GM19455 (cell line): ENCODE results near the gene GGNBP2.
"Not testable (repeated sequence)": the region's sequence is repeated elsewhere in the genome, so short reads cannot be mapped to it uniquely, and the experiment has no call there.

Experiments
- ATAC-seq: cut with Tn5 transposase; IDR thresholded peaks from one replicate; pipeline ENCODE4 v1.9.1; 2021; ENCODE audit not compliant: unreplicated experiment

The GGNBP2 gene

DNA sequence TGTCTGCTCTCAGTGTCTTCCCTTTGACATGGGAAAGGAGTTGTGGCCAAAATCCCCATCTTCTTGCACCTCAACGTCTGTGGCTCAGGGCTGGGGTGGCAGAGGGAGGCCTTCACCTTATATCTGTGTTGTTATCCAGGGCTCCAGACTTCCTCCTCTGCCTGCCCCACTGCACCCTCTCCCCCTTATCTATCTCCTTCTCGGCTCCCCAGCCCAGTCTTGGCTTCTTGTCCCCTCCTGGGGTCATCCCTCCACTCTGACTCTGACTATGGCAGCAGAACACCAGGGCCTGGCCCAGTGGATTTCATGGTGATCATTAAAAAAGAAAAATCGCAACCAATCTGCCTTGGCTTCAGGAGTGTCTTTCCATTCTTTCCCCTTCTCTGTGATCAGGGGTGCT, 55.7 kb downstream of the GGNBP2 start:
- no peak for ATAC-seq

- peak; percentile 24 for ATAC-seq
Measured at GRCh38 chr17:36600936-36601302, 56.2 kb downstream of the GGNBP2 start.

DNA sequence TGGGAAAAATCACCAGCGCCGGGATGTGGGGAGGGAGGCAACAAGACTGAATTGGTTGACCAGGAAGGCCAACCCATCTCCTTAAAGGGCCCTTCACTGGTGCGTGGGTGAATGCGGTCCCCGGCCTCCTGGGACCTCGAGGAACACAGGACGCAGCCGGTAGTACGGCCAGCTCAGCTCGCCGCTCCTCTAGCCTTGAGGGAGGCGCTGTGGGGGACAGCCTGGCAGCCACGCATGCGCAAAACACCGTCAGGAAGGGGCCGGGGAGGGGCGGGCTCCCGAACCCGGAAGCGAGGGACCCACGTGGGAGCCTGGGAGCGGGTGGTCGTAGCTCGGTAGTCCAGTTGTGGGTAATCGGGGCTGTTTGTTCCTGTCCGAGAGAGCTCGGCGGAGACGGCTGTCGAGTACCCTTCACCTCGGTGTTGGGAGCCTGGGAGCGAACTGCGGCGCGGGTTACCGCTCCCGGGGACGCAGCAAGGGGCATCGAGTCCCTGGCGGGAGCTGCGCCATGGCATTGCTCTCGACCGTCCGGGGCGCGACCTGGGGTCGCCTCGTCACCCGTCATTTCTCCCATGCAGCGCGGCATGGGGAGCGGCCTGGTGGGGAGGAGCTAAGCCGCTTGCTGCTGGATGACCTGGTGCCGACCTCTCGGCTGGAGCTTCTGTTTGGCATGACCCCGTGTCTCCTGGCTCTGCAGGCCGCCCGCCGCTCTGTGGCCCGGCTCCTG, 56.7 kb downstream of the GGNBP2 start, which contains the start of gene MRM1:
Gene MRM1 (plus strand): TSS at position 281 of the 727 bp plus-strand sequence. CDS start 228 bp downstream, at position 509.
- ATAC-seq = peak; percentile 63

- ATAC-seq = no peak
Measured at GRCh38 chr17:36602030-36602748, 57.5 kb downstream of the GGNBP2 start.

DNA sequence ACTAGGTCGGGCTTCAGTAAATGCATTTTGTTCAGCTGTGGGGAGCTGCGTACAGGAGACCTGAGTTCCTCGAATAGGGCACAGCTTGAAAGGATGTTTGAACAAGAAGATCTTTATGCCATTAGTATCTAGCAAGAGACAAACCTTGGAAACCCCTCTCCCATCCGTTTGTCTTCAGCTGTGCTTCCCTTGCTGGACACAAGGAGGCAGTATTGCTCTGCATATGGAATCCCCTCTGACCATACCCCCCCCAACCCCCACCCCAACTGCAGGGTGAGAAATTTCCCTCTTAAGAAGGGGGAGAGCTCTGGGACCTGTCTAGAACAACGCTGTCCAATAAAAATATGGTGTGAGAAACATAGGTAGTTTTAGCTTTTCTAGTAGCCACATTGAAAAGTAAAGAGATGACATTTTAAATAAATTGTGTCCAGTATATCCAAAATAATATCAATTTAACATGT, 58.2 kb downstream of the GGNBP2 start:
- no peak for ATAC-seq

DNA sequence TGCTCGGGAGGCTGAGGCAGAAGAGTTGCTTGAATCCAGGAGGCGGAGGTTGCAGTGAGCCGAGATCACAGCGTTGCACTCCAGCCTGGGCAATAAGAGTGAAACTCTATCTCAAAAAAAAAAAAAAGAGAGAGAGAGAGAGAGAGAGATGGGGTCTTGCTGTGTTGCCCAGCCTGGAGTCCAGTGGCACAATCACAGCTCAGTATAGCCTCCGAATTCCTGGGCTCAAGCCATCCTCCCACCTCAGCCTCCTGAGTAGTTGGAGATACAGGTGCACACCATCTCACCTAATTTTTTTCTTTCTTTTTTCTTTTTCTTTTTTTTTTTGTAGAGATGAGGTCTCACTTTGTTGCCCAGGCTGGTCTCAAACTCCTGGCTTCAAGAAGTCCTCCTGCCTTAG, 60.3 kb downstream of the GGNBP2 start:
- not testable (repeated sequence) for ATAC-seq

GRCh38 chr17:36608280-36608679, 63.6 kb downstream of the GGNBP2 start:
- no peak for ATAC-seq

- no peak for ATAC-seq
Measured at GRCh38 chr17:36608794-36609497, 64.2 kb downstream of the GGNBP2 start.

DNA sequence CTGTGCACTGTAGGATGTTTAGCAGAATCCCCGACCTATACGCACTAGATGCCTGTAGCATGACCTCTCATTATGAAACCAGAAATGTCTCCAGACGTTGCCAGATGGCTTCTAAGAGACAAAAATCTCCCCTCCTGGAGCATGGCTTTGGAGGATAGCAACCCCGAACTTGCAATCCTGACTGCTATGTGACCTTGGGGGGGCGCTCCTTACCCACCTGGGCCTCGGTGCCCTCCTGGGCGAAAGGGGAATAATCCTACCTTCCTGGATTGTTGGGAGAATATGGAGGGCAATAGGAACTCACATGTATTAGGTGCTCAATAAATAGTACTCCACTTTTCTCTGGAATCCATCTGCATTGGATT, 64.8 kb downstream of the GGNBP2 start:
- no peak for ATAC-seq

DNA sequence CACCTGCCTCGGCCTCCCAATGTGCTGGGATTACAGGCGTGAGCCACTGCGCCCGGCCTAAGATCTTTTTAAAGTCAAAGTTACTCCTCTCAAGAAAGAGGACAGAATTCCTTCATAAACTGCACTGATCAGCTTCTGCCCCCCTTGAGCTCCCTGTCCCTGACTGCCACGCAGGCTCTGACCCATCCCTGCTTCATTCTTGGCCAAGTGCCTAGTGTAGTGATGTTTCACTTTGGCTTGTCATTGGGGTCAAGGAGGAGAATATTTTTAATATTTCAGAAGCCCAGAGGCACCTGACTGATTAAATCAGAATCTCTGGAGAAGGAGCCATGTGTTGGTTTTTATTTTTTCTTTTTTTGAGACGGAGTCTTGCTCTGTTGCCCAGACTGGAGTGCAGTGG, 65.8 kb downstream of the GGNBP2 start:
- ATAC-seq = no peak

DNA sequence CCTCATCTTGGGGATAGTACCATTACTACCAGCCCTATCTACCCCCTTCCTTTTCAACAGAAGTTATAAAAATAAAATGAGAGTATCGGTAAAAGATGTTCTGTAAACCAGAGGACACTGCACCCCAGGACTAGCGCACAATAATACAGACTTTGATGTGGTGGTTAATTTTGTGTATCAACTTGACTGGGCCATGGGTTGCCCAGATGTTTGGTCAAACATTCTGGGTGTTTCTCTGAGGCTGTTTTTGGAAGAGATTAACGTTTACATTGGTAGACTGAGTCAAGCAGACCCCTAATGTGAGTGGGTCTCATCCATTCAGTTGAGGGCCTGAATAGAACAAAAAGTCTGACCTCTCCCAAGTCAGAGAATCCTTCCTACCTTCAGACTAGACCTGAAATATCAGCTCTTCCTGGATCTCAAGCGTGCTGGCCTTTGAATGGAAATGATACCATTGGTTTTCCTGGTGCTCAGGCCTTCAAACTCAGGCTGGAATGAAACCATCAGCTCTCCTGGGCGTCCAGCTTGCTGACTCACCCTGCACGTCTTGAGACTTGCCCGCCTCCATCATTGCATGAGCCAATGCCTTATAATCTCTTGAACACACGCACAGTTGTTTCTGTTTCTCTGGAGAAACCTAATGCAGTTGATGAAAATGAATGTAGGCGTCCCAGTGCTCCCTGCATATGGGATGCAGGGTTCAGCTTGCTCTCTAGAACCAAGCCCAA, 66.8 kb downstream of the GGNBP2 start:
- no peak for ATAC-seq

DNA sequence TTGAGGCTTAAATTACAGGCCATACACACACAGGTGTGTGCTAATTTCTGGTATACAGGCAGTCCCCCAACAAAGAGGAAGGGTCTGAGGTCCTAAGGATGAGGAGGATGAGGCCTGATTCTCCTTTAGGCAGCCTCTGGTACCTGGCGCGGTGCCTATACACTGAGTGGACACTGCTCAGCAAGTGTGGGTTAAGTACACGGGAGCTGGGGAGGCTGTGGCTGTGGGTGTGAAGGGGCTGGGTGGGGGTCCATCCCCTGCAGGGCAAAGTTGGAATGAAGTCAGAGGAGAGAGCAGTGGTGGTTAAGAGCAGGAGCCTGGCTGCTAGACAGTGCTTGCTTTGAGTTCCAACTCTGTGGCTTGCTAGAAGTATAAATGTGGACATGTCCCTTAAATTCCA, 67.6 kb downstream of the GGNBP2 start:
- no peak for ATAC-seq

- no peak for ATAC-seq
Measured at GRCh38 chr17:36613155-36613554, 68.4 kb downstream of the GGNBP2 start.

- ATAC-seq = no peak
Measured at GRCh38 chr17:36614081-36614480, 69.4 kb downstream of the GGNBP2 start.

GRCh38 chr17:36614933-36615332, 70.2 kb downstream of the GGNBP2 start:
- no peak for ATAC-seq

GRCh38 chr17:36616061-36617029, 71.6 kb downstream of the GGNBP2 start:
- no peak for ATAC-seq

- ATAC-seq = no peak
Measured at GRCh38 chr17:36617773-36618172, 73.1 kb downstream of the GGNBP2 start.

GRCh38 chr17:36623281-36623680, 78.6 kb downstream of the GGNBP2 start:
- ATAC-seq = no peak

DNA sequence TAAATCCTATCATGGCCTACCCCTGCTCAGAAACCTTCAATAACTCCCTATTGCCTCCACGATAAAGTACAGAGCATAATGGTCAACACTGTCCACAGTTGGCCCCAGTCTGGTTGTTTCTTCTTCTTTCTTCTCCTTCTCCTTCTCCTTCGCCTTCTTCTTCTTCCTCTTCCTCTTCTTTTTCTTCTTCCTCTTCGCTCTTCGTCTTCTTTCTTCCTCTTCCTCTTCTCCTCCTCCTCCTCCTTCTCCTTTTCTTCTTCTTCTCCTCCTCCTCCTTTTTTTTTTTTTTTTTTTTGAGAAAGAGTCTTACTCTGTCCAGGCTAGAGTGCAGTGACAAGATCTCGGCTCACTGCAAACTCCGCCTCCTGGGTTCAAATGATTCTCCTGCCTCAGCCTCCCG, 80.5 kb downstream of the GGNBP2 start:
- no peak for ATAC-seq

DNA sequence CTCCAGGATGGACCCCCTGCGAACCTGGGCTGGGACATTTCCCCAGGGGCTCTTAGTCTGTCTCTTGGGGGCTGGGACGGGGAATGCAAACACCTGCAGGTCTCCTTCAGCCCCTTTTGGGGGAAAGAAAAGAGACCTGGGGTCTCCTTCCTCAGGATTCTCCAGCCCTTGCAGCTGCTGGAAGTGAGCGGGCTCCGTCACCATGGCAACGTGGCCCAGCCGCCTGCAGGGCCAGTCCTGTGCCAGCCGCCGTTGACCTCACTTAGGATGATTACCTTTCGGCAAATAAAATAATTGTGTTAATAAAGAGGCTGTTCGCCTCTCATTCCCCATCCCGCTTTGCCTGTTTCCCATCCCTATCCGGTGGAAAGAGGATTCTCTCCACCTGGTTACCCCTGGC, 82.4 kb downstream of the GGNBP2 start:
- ATAC-seq = no peak
